GM19240 (cell line): ENCODE measurements around the gene S100A2.
"Not testable (repeated sequence)": the region's sequence is repeated elsewhere in the genome, so short reads cannot be mapped to it uniquely, and the experiment has no call there.

ENCODE experiments used
- DNase-seq: peaks from one replicate; pipeline ENCODE4 v3.0.0; 2011; ENCODE audit warnings: low spot score; ENCODE audit not compliant: insufficient read length

S100A2 gene

DNA sequence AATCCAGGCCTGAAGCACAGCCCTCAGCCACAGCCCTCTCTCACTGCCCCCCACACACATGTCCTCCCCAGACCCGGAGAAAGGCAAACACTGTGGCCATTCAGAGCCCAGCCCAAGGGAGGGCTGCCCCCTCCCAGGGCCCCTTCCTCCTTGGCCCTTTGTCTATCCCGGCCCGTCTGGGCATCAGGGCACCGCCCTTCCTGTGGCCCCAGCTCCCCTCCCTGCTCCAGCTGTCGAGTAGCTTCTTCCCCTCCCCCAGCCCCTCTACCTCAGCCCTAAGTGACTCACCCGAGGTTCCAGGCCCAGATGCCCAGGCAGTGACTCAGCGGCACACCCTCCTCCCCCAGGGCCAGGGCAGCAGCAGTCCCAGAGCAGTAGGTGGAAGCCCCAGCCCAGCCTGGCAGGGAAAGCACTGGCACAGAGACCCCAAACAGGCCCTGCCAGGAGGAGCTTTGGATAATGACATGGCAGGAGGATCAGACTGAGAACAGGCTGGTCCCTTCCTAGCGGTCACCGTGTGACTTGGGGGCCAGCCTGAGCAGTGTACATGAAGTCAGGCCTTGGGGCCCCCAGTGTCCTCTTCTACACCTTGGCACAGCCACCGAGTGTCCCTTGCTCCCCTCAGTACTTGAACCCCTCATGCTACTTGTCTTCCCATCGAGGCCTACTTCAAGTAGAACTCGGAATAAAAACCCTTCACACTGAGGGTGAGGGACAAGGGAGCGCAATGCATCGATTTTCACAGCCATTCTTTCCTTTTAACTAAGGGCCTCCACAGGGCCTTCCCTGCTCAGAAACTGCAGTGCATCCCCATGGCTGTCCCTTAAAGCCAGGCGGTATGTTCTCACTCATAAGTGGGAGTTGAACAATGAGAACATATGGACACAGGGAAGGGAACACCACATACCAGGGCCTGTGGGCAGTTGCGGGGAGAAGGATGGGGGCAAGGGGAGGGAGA lies 1.0 kb upstream of the S100A2 start:
- no peak for DNase-seq

DNA sequence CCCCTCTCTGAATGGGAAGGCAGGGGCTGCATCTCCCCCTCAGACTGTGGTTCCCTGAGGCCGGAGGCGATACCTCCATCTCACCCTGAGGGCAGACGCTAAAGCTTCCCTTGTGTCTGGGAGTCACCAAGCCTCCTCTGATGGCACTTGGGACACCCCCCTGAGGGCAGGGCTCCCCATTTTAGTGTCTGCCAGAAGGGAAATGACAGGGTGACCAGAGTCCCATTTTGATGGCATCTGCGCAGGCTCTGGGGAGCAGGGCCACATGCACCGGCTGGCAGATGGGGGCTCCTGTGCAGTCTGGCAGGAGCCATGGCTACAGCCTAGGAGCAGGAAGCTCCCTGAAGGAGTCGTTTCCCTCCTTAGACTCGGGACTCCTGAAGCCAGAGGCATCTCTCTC lies 1.7 kb downstream of the S100A2 start:
- DNase-seq = no peak

DNA sequence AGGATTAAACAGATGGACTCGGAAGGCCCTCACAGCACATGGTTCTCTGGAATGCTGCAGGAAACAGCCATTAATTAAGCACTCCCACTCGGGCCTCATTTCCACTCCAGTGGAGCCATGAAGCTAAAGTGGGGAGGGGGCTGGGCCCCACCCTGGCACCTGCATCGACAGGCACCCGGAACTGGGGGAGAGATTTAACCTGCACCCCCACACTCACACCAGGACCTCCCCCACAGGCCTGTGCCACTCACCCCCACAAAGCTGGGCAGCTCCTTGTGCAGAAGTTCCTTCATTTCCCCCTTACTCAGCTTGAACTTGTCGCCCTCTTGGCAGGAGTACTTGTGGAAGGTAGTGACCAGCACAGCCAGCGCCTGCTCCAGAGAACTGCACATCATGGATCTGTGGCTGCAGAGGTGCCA lies 2.2 kb downstream of the S100A2 start:
- DNase-seq = no peak

DNA sequence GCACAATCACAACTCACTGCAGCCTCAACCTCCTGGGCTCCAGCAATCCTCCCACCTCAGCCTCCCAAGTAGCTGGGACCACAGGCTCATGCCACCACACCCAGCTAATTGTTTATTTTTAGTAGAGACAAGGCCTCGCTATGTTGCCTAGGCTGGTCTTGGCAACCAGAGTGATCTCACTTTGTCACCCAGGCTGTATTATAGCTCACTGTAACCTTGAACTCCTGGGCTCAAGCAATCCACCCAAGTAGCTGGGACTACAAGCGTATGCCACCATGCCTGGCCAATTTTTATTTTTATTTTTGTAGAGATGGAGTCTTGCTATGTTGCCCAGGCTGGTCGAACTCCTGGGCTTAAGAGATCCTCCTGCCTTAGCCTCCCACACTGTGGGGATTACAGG lies 3.6 kb downstream of the S100A2 start:
- DNase-seq = not testable (repeated sequence)

DNA sequence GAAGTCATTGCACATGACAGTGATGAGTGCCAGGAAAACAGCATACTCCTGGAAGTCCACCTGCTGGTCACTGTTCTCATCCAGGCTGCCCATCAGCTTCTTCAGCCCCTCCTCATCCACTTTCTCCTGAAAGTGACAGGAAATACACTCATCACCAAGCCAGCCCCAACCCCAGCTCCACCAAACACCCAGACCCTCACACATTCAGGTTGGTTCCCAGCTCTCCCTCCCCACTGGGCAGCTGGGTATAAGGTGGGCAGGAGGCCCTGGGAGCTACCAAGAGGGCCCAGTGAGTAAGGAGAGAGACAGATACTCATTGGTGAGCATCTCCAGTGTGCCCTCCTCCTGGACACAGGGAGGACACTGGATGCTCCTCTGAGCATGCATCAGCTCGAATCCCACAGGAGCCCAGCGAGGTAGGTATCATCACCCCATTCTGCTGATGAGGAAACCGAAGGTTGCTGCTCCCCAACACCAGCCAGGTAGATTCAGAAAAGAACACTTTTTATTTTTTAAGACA lies 4.1 kb downstream of the S100A2 start:
- DNase-seq = no peak

DNA sequence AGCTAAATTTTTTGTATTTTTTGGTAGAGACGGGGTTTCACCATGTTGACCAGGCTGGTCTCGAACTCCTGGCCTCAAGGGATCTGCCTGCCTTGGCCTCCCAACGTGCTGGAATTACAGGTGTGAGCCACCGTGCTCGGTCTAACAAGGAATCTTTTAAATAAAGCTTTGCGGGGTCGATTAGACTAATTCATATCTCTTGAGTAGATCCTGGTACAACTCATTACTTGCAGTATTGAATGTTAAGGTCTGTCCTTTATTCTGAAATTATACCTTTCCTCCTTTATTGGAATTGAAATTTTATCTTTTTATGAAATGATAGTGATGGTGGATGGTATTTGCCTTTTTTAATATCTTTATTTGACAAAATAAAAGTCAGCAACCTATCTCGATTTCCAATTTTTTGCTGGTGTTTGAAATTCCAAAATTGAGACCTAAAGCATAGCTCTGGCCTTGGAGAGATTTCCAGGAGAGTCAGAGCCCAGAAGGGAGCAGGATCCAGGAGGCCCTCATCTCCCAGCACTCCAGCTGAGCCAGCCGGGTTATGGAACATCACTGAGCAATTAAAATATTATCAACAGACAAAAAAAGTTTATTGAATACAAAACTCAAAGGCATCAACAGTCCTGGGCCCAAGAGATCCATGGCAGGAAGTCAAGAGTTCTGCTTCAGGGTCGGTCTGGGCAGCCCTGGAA lies 4.7 kb downstream of the S100A2 start:
- no peak for DNase-seq

DNA sequence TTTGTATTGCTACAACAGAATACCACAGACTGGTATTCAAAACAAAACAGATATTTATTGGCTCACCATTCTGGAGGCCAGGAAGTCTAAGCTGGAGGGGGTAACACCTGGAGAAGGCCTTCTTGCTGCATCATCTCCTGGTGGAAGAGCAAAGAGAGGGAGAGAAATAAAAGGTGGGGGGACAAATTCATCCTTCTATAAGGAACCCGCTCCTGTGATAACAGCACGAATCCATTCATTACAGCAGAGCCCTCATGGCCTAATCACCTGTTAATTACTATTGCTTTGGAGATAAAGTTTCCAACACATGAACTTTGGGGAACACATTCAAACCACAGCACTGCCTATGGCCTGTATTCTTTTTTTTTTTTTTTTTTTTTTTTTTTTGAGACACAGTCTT lies 5.4 kb downstream of the S100A2 start:
- DNase-seq = no peak

DNA sequence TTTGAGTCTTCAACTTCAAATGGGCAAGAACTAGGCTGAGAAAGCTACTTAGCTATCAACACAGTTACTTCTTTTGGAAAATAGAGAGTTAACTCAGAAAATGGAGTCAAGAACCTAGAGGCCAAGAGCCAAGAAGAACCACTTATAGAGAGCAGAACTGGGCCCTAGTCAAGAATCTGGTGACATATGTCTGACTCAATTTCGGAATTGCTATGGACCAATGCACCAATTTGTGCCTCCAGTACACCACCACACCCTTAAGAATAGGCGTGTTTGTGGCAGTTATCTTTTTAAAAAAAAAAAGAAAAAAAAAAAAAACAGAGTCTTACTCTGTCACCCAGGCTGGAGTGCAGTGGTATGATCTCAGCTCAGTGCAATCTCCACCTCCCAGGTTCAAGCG lies 7.8 kb downstream of the S100A2 start:
- no peak for DNase-seq

DNA sequence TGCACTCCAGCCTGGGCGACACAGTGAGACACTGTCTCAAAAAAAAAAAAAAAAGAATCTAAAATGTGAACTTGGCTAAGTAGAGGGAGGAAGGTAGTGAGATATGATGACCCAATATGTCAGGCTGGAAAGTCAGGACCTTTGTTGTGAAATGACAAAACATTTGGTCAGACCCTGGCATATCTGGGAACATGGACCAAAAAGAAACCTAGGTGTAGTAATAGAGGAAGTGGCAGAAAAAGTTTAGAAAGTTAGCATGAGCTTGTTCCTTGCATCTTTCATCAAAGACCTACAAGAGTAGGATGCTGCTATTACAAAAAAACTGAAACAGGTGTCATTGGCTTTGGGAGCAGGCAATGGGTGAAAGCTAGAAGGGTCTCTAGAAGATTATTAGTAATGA lies 9.3 kb downstream of the S100A2 start:
- no peak for DNase-seq

DNA sequence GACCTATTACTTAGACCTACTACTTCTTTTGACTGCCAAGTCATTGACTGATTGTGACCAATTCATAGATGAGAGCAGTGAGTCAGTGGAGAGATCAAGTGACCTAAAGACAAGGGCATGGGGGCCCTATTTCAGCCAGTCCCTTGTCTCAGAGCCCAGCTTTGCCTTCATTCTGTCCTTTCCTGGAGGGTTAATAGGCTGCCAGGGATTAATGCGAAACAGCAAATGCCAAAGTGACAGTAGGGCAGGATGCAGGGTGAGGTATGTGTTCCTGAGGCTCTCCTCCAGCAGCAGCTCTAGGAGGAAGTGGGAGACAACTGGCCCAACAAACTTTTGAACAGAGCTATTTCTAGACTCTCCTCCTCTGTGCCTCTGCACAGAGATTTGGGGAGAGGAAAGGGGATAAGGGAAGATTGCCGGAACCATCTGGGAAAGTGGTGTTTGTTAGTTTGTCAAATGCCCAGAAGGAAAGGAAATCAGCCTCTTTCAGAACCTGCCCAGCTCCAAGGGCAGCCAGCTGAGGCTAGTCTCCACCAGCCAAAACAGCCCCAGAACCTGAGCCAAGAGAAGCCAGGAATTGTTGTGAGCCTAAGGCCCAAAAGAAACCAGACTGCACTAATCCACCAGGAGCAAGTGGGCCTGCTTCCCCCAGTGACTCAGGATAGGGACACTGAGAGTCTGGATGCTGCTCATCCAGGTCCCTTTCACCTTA lies 11.7 kb downstream of the S100A2 start:
- no peak for DNase-seq

DNA sequence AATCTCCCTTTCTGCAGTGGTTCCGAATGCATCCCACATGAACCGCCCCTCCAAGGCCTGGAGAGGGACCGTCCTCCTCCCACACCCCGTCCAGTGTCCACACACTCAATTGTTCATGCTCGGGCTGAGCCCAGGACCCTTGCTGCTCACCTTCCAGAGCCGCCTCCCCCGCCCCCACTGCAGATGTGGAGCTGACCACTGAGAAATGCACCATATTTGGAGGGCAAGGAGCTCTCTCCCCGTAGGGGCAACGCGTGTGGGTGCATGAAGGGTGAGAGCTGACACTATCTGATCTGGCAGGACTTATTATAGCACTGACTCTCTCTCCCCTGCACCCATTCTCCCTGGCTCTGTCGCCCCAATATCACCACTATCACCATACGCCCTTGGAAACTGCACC lies 12.5 kb downstream of the S100A2 start:
- DNase-seq = no peak

DNA sequence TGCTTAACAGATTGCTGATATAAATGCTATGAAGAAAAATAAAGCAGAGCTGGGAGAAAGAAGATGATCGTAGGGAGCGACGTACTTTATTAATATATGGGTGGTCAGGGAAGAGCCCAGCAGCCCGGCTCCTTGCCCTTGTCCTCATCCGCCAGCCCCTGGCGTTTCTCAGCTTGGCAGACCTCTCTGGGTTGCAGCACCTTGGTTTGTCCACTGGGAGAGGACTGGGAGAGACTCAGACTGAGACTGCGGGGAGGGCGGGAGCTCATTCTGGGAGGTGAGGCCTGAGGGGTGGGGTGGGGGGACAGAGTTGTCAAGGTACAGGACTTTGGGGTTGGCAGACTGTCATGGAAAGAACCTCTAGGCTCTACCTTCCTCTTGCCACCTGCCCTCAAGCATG lies 13.3 kb downstream of the S100A2 start:
- DNase-seq = no peak

DNA sequence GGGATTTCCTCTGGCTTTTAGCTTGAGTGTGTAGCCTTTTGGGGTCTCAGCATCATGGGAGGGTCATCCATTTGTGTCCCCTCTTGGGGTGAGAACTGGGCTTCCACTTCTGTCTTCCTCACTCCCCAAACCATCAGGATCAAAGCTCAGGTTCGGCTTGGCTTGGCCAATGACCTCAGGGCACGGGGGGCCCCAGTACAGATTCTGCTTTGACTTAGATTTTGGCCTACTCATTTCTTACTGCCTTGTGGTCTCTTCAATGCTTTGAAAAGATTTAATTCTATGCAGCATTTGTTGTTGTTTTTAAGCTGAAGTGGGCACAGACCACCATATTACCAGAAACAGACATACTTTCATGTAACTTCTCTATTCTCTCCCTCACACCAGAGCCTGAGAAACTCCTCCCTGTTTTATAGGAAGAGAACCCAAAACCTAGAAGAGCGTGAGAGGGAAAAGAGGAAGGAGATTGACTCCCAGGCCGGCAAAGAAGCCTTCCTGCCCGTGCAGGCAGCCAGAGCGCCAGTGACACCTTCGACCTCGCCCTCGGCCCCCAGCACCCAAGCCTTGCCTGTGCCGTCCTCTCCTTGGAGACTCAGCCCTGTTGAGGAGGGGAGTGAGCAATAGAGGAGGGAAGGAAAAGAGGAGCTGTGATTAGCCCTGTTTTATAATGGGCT lies 14.7 kb downstream of the S100A2 start:
- DNase-seq = no peak

DNA sequence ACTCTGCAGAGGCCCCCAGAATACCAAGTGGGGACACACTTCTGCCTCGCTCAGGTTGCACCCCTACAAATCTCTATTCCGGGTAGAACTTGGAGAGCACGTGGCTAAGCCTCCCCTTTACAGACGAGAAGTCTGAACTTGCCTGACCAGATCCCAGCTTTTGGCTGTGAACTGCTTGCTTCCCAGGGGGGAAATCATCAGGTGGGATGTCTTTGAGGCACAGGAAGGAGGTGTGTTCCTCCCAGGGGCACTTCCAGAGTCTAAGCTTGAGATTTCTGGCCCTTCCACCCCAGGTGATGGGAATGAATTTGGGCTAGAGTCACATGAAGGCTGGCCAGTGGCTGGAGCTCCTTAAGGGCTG lies 15.3 kb downstream of the S100A2 start:
- no peak for DNase-seq

DNA sequence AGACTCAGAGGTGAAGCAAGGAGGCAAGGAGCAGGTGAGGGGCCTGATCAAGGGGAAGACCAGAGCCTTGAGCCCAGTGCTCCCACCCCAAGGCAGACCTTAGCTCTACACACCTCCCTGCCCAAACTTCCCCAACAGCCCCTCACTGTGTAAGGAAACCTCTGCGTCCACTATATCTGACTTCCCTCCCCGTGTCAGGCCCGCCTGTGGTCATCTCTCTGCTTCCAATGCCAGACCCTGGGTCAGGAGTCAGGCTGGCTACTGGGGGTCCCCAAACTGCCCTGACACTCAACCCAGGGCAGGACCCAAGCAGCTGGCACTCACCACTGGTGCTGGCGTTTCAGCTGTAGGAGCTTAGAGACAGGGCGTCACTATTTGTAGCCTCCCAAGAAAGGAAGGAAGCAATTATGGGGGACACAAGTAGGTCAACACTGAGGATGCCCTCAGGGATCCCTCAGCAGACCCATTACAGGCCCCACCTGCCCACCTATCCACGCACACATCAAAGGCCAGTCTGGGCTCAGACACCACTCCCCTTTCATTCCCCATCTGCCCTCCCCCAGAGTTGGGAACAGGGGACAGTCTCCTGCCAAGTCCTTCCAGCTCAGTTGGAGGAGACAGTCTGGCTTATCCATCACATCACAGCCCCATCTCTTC lies 15.8 kb downstream of the S100A2 start:
- DNase-seq = no peak

DNA sequence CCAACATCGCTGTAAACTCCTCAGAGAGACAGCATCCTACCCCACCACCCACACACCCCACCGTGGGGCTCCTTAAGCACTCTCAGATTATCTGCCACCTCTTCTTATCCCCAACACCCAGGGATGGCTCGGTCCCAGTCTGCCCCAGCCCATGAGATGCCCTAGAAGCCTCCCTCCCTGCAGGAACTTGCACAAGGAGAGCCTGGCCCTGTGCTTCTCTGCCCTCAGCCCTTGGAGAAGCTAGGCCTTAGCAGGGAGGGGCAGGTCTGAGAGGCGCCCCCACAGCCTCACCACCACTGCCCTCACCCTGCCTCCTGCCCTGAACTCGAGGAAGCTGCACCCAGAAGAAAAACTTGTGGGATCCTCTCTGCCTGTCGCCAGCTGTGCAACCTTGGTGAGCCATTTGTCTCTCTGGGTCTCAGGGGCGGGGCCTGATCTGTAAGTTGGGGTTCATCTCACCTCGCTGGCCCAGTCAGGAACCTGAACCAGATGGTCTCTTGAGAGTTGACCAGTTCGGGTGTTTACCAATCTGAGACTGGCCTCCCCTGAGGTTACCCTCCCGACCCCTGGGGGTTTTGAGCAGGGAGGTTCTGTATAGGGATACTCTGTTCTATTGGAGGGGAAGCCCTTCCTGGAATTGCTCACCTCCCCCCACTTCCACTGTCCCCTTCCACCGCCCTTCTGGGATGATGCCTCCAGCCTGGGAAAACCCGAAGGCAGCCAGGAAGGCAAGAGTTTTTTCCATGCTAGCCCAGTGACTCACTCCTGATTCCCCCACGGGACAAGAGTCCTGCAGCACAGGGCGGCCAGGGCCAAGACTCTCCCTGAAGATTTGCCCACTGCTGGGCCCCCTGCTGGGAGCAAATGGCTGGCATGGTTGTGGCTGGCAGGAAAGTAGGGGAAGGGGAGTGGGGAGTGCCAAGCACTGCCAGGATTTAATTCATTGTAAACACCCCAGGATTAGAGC lies 16.6 kb downstream of the S100A2 start, which contains the start of gene S100A3:
S100A3 (minus strand) TSS at position 537 of the 967 bp plus-strand sequence. CDS start 773 bp downstream, outside the sequence.
- DNase-seq = no peak

DNA sequence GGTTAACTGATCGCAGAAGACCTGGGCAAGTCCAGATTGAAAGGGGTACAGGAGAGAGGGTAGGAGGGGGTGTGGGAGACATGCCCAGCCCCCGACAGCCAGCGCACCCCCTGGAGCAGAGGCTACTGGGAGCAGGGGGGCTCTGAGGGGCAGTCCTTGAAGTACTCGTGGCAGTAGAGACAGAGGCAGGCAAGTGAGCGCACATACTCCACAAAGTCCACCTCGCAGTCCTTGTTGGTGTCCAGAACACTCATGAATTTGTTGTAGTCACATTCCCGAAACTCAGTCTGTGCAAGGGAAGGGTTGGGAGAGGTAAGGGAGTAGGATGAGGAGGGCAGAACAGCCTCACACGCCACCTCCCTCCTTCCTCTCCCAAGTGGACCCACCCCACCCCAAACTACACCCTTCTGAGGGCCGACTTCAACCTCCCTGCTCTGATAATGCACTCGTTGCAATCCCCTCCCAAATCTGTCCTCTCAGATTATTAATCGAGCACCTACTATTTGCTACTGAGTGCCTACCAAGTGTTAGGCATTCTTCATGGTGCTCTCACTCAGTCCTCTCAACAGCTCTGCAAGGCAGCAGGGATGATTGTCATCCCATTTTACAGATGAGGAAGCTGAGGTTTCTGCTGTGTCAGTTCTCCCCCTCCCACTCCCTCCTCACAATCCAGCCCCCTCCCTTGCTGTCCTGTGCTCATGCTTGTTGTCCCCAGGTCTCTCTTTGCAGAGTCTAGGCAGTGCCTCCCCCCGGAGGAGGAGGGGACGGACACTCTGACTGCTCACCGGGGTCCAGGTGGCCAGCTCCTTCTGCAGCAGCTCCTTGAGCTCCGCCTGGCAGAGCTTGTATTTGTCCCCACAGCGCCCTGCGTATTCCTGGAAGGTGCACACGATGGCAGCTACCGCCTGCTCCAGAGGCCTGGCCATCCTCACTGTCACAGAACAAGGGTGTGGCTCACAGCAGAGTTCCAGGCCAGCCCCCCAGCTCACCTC lies 17.8 kb downstream of the S100A2 start:
- no peak for DNase-seq
